Gastrocnemius medialis (tissue), 4 donors: ENCODE results near the gene GRIA1. TPM values are rescaled to one million over a fixed set of nuclear protein-coding genes. Genes with fewer than 3 reads are reported as not detected.

Experiments used
- ATAC-seq, 2 donors: fragments of 150-250 bp; one replicate each; pipeline ENCODE4 v1.9.1; 2016
- DNase-seq, 2 donors: peaks; one replicate each; pipeline ENCODE4 v3.0.0-alpha.2; 2019
- H3K27ac ChIP-seq, 4 donors: fragments of 200-600 bp; sonication (generic); 1 replicate in 1 of 4; 2 replicates in 3 of 4; pipeline ENCODE4 v1.5.1; 2016 to 2018; ENCODE audit warnings: mild to moderate bottlenecking in 2 of 4, moderate library complexity in 1 of 4
- H3K27me3 ChIP-seq, 3 donors: fragments of 200-600 bp; sonication (generic) in 2 of 3; 1 replicate in 1 of 3; 2 replicates in 2 of 3; pipeline versions ENCODE4 v1.5.1 to v1.6.0; 2016 to 2019; ENCODE audit warnings: mild to moderate bottlenecking in 1 of 3, moderate library complexity in 1 of 3
- H3K36me3 ChIP-seq, 2 donors: fragments of 200-600 bp; sonication (generic) in 1 of 2; one replicate each; pipeline ENCODE4 v1.5.1; 2017 to 2018
- H3K4me1 ChIP-seq, 2 donors: fragments of 200-600 bp; sonication (generic) in 1 of 2; one replicate each; pipeline ENCODE4 v1.5.1; 2016 to 2017; ENCODE audit warnings: mild to moderate bottlenecking in 2 of 2
- H3K4me3 ChIP-seq, 4 donors: fragments of 200-600 bp; sonication (generic) in 3 of 4; 1 replicate in 1 of 4; 2 replicates in 3 of 4; pipeline ENCODE4 v1.5.1; 2016 to 2019; ENCODE audit warnings: mild to moderate bottlenecking in 2 of 4
- H3K9me3 ChIP-seq, 3 donors: fragments of 200-600 bp; sonication (generic) in 2 of 3; 1 replicate in 1 of 3; 2 replicates in 2 of 3; pipeline ENCODE4 v1.5.1; 2016 to 2019
- POLR2A ChIP-seq, 2 donors: fragments of 450-650 bp; IDR thresholded peaks; one replicate each; pipeline ENCODE4 v1.6.1; 2017; ENCODE audit warnings: antibody characterized with exemption in 2 of 2, mild to moderate bottlenecking in 2 of 2, moderate library complexity in 2 of 2
- in situ Hi-C, 4 donors: fragments of 200-750 bp; cut with MboI; loops; one replicate each; pipeline versions ENCODE4 v1.15.0 to v1.8.0; 2017; ENCODE audit warnings: low sequenced_read_pairs in 4 of 4
- intact Hi-C: fragments of 100-400 bp; cut with DNase I; formaldehyde crosslinking; loops from one replicate; pipeline ENCODE4 v1.15.1; 2023; ENCODE audit warnings: low total_unique reads
- total RNA-seq, 4 donors: library from RNA; depleted of rRNA; stranded (reverse); fragments of >200 nt; gene quantifications; one replicate each; pipeline versions ENCODE4 v1.1.0 to v1.2.3, GENCODE V29; 2016
- TF ChIP-seq, protein P1 (sequence below), 5 experiments: fragments of 450-650 bp in 3 of 5; fragments of 200-600 bp in 2 of 5; sonication (generic) in 2 of 5; IDR thresholded peaks in 4 of 5; conservative IDR thresholded peaks in 1 of 5; 1 replicate in 4 of 5; 2 replicates in 1 of 5; pipeline ENCODE4 v1.5.1; 2016 to 2019; ENCODE audit warnings: antibody characterized with exemption in 5 of 5, mild to moderate bottlenecking in 3 of 5, moderate library complexity in 3 of 5

GRIA1 gene
- total RNA-seq, 4 donors from 2014 or later: 0.18 to 0.46 TPM; not detected in 2

DNA sequence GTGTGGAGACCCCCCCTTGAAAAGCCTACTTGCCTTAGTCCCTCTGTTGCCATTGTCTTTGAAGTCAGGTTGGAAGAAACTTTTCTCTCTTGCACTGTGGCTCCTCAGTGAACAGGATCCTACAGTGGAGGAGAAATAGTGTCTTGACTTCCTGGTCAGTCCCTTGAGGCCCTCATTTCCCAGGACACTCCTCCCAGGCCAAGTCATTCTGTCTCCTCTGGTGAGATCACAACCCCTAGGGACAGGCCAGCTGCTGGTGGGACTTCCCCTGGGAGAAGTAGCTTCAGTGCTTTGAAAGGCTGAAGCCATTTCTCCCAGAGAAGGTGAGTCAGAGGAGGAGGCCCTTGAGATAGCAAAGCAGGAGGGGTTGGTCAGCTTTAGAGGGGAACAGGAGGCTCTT lies 10.1 kb upstream of the GRIA1 start:
- DNase-seq (no peak), ATAC-seq (no peak)
- H3K4me3 ChIP-seq: no peak overlapping the region
- TF ChIP-seq POLR2A (IDR thresholded peaks at IDR 0.05): no peak
- TF ChIP-seq, protein P1, sequence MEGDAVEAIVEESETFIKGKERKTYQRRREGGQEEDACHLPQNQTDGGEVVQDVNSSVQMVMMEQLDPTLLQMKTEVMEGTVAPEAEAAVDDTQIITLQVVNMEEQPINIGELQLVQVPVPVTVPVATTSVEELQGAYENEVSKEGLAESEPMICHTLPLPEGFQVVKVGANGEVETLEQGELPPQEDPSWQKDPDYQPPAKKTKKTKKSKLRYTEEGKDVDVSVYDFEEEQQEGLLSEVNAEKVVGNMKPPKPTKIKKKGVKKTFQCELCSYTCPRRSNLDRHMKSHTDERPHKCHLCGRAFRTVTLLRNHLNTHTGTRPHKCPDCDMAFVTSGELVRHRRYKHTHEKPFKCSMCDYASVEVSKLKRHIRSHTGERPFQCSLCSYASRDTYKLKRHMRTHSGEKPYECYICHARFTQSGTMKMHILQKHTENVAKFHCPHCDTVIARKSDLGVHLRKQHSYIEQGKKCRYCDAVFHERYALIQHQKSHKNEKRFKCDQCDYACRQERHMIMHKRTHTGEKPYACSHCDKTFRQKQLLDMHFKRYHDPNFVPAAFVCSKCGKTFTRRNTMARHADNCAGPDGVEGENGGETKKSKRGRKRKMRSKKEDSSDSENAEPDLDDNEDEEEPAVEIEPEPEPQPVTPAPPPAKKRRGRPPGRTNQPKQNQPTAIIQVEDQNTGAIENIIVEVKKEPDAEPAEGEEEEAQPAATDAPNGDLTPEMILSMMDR (IDR thresholded peaks at IDR 0.05 in 4 of 5, conservative IDR thresholded peaks at IDR 0.05 in 1 of 5): no peak
- H3K27ac ChIP-seq: no peak overlapping the region
- no peaks in the 10 kb centered on the region for H3K36me3 ChIP-seq
- in situ Hi-C loops (loop anchor here in 1 of 4 donors (25.0 kb wide), 1 partner anchor 482 kb away; no protein-coding TSS in a partner anchor), intact Hi-C loops (no loop called here)
- H3K27me3 ChIP-seq: no peaks in the 10 kb centered on the region
- no peaks in the 10 kb centered on the region for H3K9me3 ChIP-seq
- H3K4me1 ChIP-seq: no peaks in the 10 kb centered on the region

DNA sequence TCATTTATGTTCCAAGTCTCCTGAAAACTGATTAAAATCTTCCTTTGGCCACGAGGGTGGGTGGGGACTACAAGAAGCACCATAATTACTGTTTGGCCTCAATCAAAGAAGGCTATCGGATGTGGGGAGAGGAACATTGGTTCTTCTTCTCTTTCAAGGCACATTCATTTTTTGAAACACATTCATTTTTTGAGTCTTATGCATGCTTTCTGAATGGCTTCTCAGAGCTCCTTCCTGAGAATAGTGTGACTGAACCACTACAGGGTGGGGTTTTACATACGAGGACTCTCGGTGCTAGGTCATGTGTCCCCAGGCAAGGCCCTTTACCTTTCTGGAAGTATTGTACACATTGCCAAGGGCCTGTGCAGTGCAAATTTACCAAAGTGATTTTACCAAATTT lies 7.0 kb upstream of the GRIA1 start:
- no peak for DNase-seq
- Histone ChIP-seq H3K4me3 (no peak overlapping the region), H3K9me3 (no peaks in the 10 kb centered on the region), H3K36me3 (no peaks in the 10 kb centered on the region), H3K4me1 (no peaks in the 10 kb centered on the region), H3K27ac (no peak overlapping the region), H3K27me3 (no peaks in the 10 kb centered on the region)
- no peak for TF ChIP-seq POLR2A (IDR thresholded peaks at IDR 0.05)
- TF ChIP-seq, protein P1 (IDR thresholded peaks at IDR 0.05 in 4 of 5, conservative IDR thresholded peaks at IDR 0.05 in 1 of 5): no peak
- ATAC-seq: no peak
- in situ Hi-C loops: loop anchor here in 1 of 4 donors (25.0 kb wide), 1 partner anchor 479 kb away; no protein-coding TSS in a partner anchor
- intact Hi-C loops: no loop called here

DNA sequence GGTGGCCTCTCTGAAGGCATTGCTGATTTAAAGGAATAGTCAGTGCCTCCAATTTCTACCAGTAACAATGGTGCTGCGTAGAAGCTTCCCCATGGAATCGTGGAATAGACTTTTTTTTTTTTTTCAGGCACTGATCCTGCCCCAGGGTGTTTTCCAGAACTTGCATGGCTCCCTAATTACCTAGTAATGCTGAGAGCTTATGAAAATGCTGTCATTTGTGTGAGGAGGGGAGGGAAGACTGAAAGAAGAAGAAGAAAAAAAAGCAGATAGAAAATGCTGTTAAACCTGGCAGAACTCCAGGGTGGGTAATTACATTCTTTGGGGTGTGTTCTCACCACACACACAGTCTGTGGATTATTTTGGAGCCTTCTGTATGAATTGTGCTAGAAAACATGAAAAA lies 4.8 kb upstream of the GRIA1 start:
- in situ Hi-C loops: loop anchor here in 1 of 4 donors (25.0 kb wide), 1 partner anchor 477 kb away; no protein-coding TSS in a partner anchor
- H3K36me3 ChIP-seq: no peaks in the 10 kb centered on the region
- H3K27ac ChIP-seq: no peak overlapping the region
- no peaks in the 10 kb centered on the region for H3K9me3 ChIP-seq
- peaks cover 0 to 5% (median 4%) of the 10 kb centered on the region in 3 donors for H3K27me3 ChIP-seq
- no peak for TF ChIP-seq POLR2A (IDR thresholded peaks at IDR 0.05)
- TF ChIP-seq, protein P1 (IDR thresholded peaks at IDR 0.05 in 4 of 5, conservative IDR thresholded peaks at IDR 0.05 in 1 of 5): no peak
- intact Hi-C loops: no loop called here
- ATAC-seq (no peak), DNase-seq (no peak)
- no peaks in the 10 kb centered on the region for H3K4me1 ChIP-seq
- H3K4me3 ChIP-seq: no peak overlapping the region

DNA sequence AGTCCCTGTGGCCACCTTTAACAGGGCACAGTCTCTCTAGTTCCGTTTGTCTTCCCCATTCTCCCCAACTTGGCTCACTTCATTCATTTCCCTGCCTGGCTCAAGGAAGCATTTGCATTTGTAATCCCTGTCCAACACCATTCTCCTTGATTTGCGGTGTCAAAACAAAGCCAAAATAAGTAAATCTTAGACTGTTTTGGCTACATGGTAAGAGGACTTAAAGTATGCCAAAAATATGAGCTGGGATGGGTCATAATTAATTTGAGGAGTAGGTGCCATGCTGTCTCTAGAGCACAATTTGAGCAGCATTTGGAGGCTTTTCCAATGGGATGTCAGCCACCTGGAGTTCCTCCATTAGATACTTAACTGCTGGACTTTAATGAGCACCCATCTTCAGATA lies 3.7 kb upstream of the GRIA1 start:
- in situ Hi-C loops (loop anchor here in 1 of 4 donors (25.0 kb wide), 1 partner anchor 476 kb away; no protein-coding TSS in a partner anchor), intact Hi-C loops (no loop called here)
- Histone ChIP-seq H3K27me3 (peaks cover 0 to 13% (median 11%) of the 10 kb centered on the region in 3 donors), H3K36me3 (no peaks in the 10 kb centered on the region), H3K4me1 (no peaks in the 10 kb centered on the region), H3K27ac (no peak overlapping the region), H3K4me3 (no peak overlapping the region), H3K9me3 (no peaks in the 10 kb centered on the region)
- ATAC-seq: no peak
- TF ChIP-seq, protein P1 (IDR thresholded peaks at IDR 0.05 in 4 of 5, conservative IDR thresholded peaks at IDR 0.05 in 1 of 5): no peak
- TF ChIP-seq POLR2A (IDR thresholded peaks at IDR 0.05): no peak
- DNase-seq: no peak

DNA sequence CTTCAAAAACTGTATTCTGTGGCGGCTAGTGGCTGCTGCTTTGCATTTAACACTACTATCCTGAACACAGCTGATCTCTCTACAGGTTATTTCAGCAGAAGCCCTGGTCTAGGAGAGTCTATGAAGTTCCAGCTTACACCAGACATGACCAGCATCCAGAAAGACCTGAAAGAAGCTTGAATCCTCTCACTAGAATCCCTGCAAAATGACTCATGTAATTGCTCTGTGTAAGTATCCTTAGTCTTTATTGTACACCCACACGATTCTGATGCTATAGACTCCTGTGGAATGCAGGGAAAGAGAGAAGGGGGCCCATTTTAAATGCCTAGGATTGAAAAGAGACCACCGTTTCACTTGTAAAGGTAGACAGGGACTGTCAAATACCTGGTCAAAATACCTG lies 859 bp upstream of the GRIA1 start:
- in situ Hi-C loops: loop anchor here in 1 of 4 donors (25.0 kb wide), 1 partner anchor 473 kb away; no protein-coding TSS in a partner anchor
- Histone ChIP-seq H3K4me1 (no peaks in the 10 kb centered on the region), H3K9me3 (no peaks in the 10 kb centered on the region), H3K36me3 (no peaks in the 10 kb centered on the region), H3K27me3 (peaks cover 0 to 17% (median 13%) of the 10 kb centered on the region in 3 donors), H3K27ac (no peak overlapping the region), H3K4me3 (no peak overlapping the region)
- DNase-seq (no peak), ATAC-seq (no peak)
- no peak for TF ChIP-seq POLR2A (IDR thresholded peaks at IDR 0.05)
- TF ChIP-seq, protein P1 (IDR thresholded peaks at IDR 0.05 in 4 of 5, conservative IDR thresholded peaks at IDR 0.05 in 1 of 5): no peak
- intact Hi-C loops: no loop called here
